ENCODE data around the gene EML3.

DNA sequence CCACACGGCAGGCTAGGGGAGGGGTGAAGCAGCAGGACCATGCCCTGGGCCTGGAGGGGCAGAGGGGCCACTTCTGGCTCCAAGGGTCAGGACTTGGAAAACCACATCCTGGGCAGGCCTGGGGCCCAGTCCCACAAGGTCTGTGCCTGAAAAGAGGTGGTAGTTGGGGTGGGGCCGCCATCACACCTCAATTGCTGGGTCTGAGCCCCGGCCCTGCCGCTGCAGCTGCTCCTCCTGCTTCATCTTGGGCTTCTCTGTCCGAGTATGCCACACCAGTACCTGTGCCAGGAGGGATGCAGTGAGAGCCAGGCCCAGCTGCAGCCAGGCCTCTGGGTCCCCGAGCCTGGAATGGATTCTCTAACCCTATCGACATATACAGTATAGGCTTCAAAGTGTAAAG is 2.9 kb upstream of the EML3 start:
- no peak for TF ChIP-seq CREB1 (IDR thresholded peaks at IDR 0.05)
- TF ChIP-seq, protein P1, sequence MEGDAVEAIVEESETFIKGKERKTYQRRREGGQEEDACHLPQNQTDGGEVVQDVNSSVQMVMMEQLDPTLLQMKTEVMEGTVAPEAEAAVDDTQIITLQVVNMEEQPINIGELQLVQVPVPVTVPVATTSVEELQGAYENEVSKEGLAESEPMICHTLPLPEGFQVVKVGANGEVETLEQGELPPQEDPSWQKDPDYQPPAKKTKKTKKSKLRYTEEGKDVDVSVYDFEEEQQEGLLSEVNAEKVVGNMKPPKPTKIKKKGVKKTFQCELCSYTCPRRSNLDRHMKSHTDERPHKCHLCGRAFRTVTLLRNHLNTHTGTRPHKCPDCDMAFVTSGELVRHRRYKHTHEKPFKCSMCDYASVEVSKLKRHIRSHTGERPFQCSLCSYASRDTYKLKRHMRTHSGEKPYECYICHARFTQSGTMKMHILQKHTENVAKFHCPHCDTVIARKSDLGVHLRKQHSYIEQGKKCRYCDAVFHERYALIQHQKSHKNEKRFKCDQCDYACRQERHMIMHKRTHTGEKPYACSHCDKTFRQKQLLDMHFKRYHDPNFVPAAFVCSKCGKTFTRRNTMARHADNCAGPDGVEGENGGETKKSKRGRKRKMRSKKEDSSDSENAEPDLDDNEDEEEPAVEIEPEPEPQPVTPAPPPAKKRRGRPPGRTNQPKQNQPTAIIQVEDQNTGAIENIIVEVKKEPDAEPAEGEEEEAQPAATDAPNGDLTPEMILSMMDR (IDR thresholded peaks at IDR 0.05; ENCODE audit: control extremely low read depth in 1 of 3, insufficient read depth in 1 of 3, low read depth in 1 of 3, low read length in 3 of 3), result no peak
- no peak for TF ChIP-seq POLR2A (IDR thresholded peaks at IDR 0.05; ENCODE audit: control extremely low read depth in 1 of 2, low read depth in 2 of 2, low read length in 2 of 2)
- TF ChIP-seq RAD21 (IDR thresholded peaks at IDR 0.05 in 1 of 2, conservative IDR thresholded peaks at IDR 0.05 in 1 of 2; ENCODE audit: low read depth in 2 of 2, low read length in 2 of 2), result no peak
- no peak for TF ChIP-seq RFX5 (IDR thresholded peaks at IDR 0.05; ENCODE audit: borderline replicate concordance, low read depth, low read length)
- no peak for TF ChIP-seq CHD1 (IDR thresholded peaks at IDR 0.05; ENCODE audit: low read depth, low read length)
- TF ChIP-seq EZH2 (IDR thresholded peaks at IDR 0.05; ENCODE audit: low read depth, low read length, severe bottlenecking), result no peak
- TF ChIP-seq EGR1 (IDR thresholded peaks at IDR 0.05; ENCODE audit: borderline replicate concordance, low read depth, low read length), result no peak
- no peak for TF ChIP-seq MAFK (IDR thresholded peaks at IDR 0.05; ENCODE audit: low read depth, low read length)
